Loucy (cell line): ENCODE results near the gene INHBB.
"Not testable (repeated sequence)": the region's sequence is repeated elsewhere in the genome, so short reads cannot be mapped to it uniquely, and the experiment has no call there.

ENCODE experiments used
- CTCF ChIP-seq: fragments of 200-600 bp; sonication (generic); conservative IDR thresholded peaks from 2 replicates; pipeline ENCODE4 v1.5.1; 2014; ENCODE audit warnings: mild to moderate bottlenecking, antibody characterized with exemption, low read length
- EZH2phosphoT487 ChIP-seq: fragments of 200-600 bp; IDR thresholded peaks from 2 replicates; pipeline ENCODE4 v1.6.1; 2018; ENCODE audit warnings: antibody characterized with exemption, mild to moderate bottlenecking, moderate library complexity, borderline replicate concordance

DNA sequence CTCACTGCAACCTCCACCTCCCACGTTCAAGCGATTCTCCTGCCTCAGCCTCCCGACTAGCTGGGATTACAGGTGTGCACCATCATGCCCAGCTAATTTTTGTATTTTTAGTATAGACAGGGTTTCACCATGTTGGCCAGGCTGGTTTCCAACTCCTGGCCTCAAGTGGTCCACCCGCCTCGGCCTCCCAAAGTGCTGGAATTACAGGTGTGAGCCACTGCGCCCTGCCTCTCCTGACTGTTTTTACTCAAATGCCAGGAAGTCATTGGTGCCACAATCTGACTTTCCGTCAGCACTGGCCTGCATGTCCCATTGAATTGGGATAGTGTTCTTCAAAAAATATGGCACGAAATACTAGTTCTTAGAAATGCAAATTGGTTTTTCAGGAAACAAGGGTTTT is 35.1 kb upstream of the INHBB start:
- TF ChIP-seq CTCF, EZH2phosphoT487: not testable (repeated sequence)
